Endothelial cell of umbilical vein (primary cell): Measurements from ENCODE around the gene SDK2. TPM values are rescaled to one million over a fixed set of nuclear protein-coding genes. Genes with fewer than 3 reads are reported as not detected.

ENCODE experiments used
- BruUV-seq: library from RNA; stranded (reverse); fragments of 400-500 nt; replicated peaks from 2 replicates; lab custom pipeline; 2021; lab: Mats Ljungman, UMichigan
- CTCF ChIA-PET: fragments of 300-600, 350-600 bp; sonication (Branson Sonifier 250); formaldehyde crosslinking; loops from one replicate; lab custom pipeline; 2021; ENCODE audit warnings: antibody characterized with exemption, inconsistent platforms; lab: Charles Lee
- POLR2A ChIA-PET: fragments of 300-600, 350-600 bp; sonication (Branson Sonifier 250); formaldehyde crosslinking; loops from one replicate; lab custom pipeline; 2021; ENCODE audit warnings: antibody characterized with exemption, inconsistent platforms; lab: Charles Lee
- DNase-seq: peaks from one replicate; pipeline ENCODE4 v3.0.0-alpha.2; 2011; ENCODE audit warnings: low read depth, low spot score
- FAIRE-seq: peaks from 2 replicates; lab custom pipeline; 2011; peaks lifted over from hg19 to GRCh38; lab: Jason Lieb, UNC
- H2AFZ ChIP-seq: 2 replicates; pipeline ENCODE4 v1.6.0; 2012; ENCODE audit warnings: low read depth, low read length, control low read depth, inconsistent platforms
- H3K27ac ChIP-seq: 2 replicates; pipeline ENCODE4 v1.5.1; 2011; ENCODE audit warnings: low read depth, mild to moderate bottlenecking, control low read depth, low read length, moderate library complexity; ENCODE audit not compliant: insufficient read depth
- H3K27me3 ChIP-seq, 2 experiments: 2 replicates each; pipeline versions ENCODE4 v1.6.0 to v1.6.1; 2011; ENCODE audit warnings: low read length in 2 of 2, mixed read lengths in 1 of 2; ENCODE audit not compliant: control insufficient read depth in 2 of 2, insufficient read depth in 2 of 2
- H3K36me3 ChIP-seq, 2 experiments: 2 replicates in 1 of 2; 3 replicates in 1 of 2; pipeline ENCODE4 v1.5.1; 2011; ENCODE audit warnings: low read length in 2 of 2, mild to moderate bottlenecking in 1 of 2, moderate library complexity in 1 of 2; ENCODE audit not compliant: control insufficient read depth in 2 of 2, insufficient read depth in 2 of 2; ENCODE audit errors: extremely low read depth in 1 of 2
- H3K4me1 ChIP-seq: 3 replicates; pipeline ENCODE4 v1.5.1; 2011; ENCODE audit warnings: mild to moderate bottlenecking, low read length; ENCODE audit not compliant: control insufficient read depth, insufficient read depth; ENCODE audit errors: extremely low read depth
- H3K4me2 ChIP-seq: 2 replicates; pipeline ENCODE4 v1.6.1; 2011; ENCODE audit warnings: low read length, control low read depth, mixed read lengths; ENCODE audit not compliant: insufficient read depth
- H3K4me3 ChIP-seq, 3 experiments: fragments of 200-600 bp in 1 of 3; sonication (generic), shearing (Covaris generic) in 1 of 3; replicated peaks in 1 of 3; 2 replicates each; pipeline ENCODE4 v1.5.1; 2011 to 2016; ENCODE audit warnings: control low read depth in 3 of 3, low read length in 3 of 3, mild to moderate bottlenecking in 2 of 3, inconsistent platforms in 1 of 3, low read depth in 1 of 3, moderate library complexity in 1 of 3; ENCODE audit not compliant: insufficient read depth in 1 of 3
- H3K79me2 ChIP-seq: 2 replicates; pipeline ENCODE4 v1.6.0; 2012; ENCODE audit warnings: low read length, inconsistent platforms; ENCODE audit not compliant: control insufficient read depth, insufficient read depth
- H3K9ac ChIP-seq: replicated peaks from 2 replicates; pipeline ENCODE3; 2011; ENCODE audit warnings: low read length, control low read depth; ENCODE audit not compliant: insufficient read depth; ENCODE audit errors: extremely low read depth
- H3K9me1 ChIP-seq: replicated peaks from 3 replicates; pipeline ENCODE4 v1.6.0; 2011; ENCODE audit warnings: mild to moderate bottlenecking, low read length; ENCODE audit not compliant: control insufficient read depth, insufficient read depth; ENCODE audit errors: extremely low read depth
- H3K9me3 ChIP-seq: replicated peaks from 2 replicates; pipeline ENCODE4 v1.5.1; 2012; ENCODE audit warnings: low read length, inconsistent platforms; ENCODE audit not compliant: control insufficient read depth, insufficient read depth
- H4K20me1 ChIP-seq: replicated peaks from 2 replicates; pipeline ENCODE3; 2011; ENCODE audit warnings: mild to moderate bottlenecking, low read length; ENCODE audit not compliant: control insufficient read depth, insufficient read depth; ENCODE audit errors: extremely low read depth
- EZH2 ChIP-seq: IDR thresholded peaks from 2 replicates; pipeline ENCODE4 v1.6.1; 2012; ENCODE audit warnings: borderline replicate concordance, low read depth, mild to moderate bottlenecking, moderate library complexity, low read length, inconsistent platforms; ENCODE audit not compliant: severe bottlenecking
- FOS ChIP-seq: IDR thresholded peaks from 2 replicates; pipeline ENCODE4 v1.6.1; 2011; ENCODE audit warnings: mild to moderate bottlenecking, low read length, moderate library complexity, borderline replicate concordance; ENCODE audit not compliant: insufficient read depth
- GATA2 ChIP-seq: IDR thresholded peaks from 2 replicates; pipeline ENCODE4 v1.7.0; 2011; ENCODE audit warnings: low read depth, mild to moderate bottlenecking, moderate library complexity, mixed read lengths, low read length; ENCODE audit not compliant: insufficient read length, insufficient read depth
- JUN ChIP-seq: IDR thresholded peaks from 2 replicates; pipeline ENCODE4 v1.6.1; 2011; ENCODE audit warnings: borderline replicate concordance, low read depth; ENCODE audit not compliant: insufficient read length, insufficient read depth
- MYC ChIP-seq: IDR thresholded peaks from one replicate; pipeline ENCODE4 v1.6.1; 2011; ENCODE audit warnings: mild to moderate bottlenecking, low read depth, low read length
- POLR2A ChIP-seq: IDR thresholded peaks from 2 replicates; pipeline ENCODE4 v1.6.1; 2012; ENCODE audit warnings: low read depth, mild to moderate bottlenecking, control low read depth, low read length
- POLR2AphosphoS5 ChIP-seq: IDR thresholded peaks from 2 replicates; pipeline ENCODE4 v1.6.1; 2012; ENCODE audit warnings: low read depth, mild to moderate bottlenecking, control low read depth, low read length, moderate library complexity; ENCODE audit not compliant: insufficient read depth
- dilution Hi-C: fragments of 300-500 bp; cut with MboI; formaldehyde crosslinking; loops from one replicate; pipeline ENCODE4 v1.15.0; 2019; ENCODE audit warnings: low sequenced_read_pairs; ENCODE audit not compliant: extremely low pct_ligation_motif_present
- intact Hi-C: fragments of 100-400 bp; cut with micrococcal nuclease; formaldehyde crosslinking; loops from one replicate; pipeline ENCODE4 v1.10.0; 2022
- polyA plus RNA-seq, 4 experiments: library from polyadenylated mRNA; depleted of rRNA in 3 of 4; stranded (reverse) in 3 of 4; unstranded in 1 of 4; fragments of >200 nt; gene quantifications; 2 replicates each; pipeline versions ENCODE4 v1.2.1 to v1.2.3, GENCODE V29; 2011 to 2012; ENCODE audit warnings: missing spikeins in 1 of 4
- total RNA-seq: library from RNA; stranded (reverse); gene quantifications from 2 replicates; pipeline ENCODE4 v1.2.3, GENCODE V29; 2021
- TF ChIP-seq, protein P1 (sequence below): IDR thresholded peaks from 2 replicates; pipeline ENCODE4 v1.6.1; 2011; ENCODE audit not compliant: insufficient read depth, insufficient read length
- TF ChIP-seq, protein P2 (sequence below), 2 donors: IDR thresholded peaks; 1 replicate in 1 of 2; 2 replicates in 1 of 2; pipeline ENCODE4 v1.5.1; 2011; ENCODE audit warnings: low read length in 2 of 2, mild to moderate bottlenecking in 2 of 2, moderate library complexity in 2 of 2, control low read depth in 1 of 2, inconsistent platforms in 1 of 2, low read depth in 1 of 2; ENCODE audit not compliant: insufficient read depth in 1 of 2; ENCODE audit errors: extremely low read depth in 1 of 2

SDK2 gene
- total and polyA plus RNA-seq, 2 donors (not counting 3 experiments of a cell fraction or from before 2014, with no cell fraction given): not detected

- ChIA-PET POLR2A (no interaction called here), CTCF (interaction anchor here (1.0 to 1.2 kb wide), 2 partner anchors 9 to 97 kb away, joined by 3 read pairs; no protein-coding TSS in a partner anchor)
- DNase-seq (no peak), FAIRE-seq (no peak)
- Histone ChIP-seq H3K9ac (no peak overlapping the region), H3K9me3 (no peaks in the 10 kb centered on the region), H3K4me1 (no peaks in the 10 kb centered on the region), H3K36me3 (no peaks in the 10 kb centered on the region), H3K4me3 (no peak overlapping the region), H2AFZ (no peak overlapping the region), H4K20me1 (no peaks in the 10 kb centered on the region), H3K4me2 (no peak overlapping the region), H3K9me1 (no peaks in the 10 kb centered on the region), H3K79me2 (no peaks in the 10 kb centered on the region), H3K27me3 (no peaks in the 10 kb centered on the region), H3K27ac (no peak overlapping the region)
- dilution Hi-C loops (no loop called here), intact Hi-C loops (no loop called here)
- TF ChIP-seq POLR2AphosphoS5 (no peak), GATA2 (no peak), MYC (no peak), FOS (no peak), EZH2 (no peak), JUN (no peak), POLR2A (no peak)
- TF ChIP-seq, protein P1, sequence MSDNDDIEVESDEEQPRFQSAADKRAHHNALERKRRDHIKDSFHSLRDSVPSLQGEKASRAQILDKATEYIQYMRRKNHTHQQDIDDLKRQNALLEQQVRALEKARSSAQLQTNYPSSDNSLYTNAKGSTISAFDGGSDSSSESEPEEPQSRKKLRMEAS: no peak
- TF ChIP-seq, protein P2, sequence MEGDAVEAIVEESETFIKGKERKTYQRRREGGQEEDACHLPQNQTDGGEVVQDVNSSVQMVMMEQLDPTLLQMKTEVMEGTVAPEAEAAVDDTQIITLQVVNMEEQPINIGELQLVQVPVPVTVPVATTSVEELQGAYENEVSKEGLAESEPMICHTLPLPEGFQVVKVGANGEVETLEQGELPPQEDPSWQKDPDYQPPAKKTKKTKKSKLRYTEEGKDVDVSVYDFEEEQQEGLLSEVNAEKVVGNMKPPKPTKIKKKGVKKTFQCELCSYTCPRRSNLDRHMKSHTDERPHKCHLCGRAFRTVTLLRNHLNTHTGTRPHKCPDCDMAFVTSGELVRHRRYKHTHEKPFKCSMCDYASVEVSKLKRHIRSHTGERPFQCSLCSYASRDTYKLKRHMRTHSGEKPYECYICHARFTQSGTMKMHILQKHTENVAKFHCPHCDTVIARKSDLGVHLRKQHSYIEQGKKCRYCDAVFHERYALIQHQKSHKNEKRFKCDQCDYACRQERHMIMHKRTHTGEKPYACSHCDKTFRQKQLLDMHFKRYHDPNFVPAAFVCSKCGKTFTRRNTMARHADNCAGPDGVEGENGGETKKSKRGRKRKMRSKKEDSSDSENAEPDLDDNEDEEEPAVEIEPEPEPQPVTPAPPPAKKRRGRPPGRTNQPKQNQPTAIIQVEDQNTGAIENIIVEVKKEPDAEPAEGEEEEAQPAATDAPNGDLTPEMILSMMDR (IDR thresholded peaks at IDR 0.05; ENCODE audit: extremely low read depth in 1 of 2, insufficient read depth in 1 of 2, low read depth in 1 of 2, low read length in 2 of 2): no peak
- BruUV-seq: no TSS peak
These were observed 292.5 kb downstream of the SDK2 start for GRCh38 chr17:73351764-73352163.
